ENCODE measurements around the gene ALG12.
"Not testable (repeated sequence)": the region's sequence is repeated elsewhere in the genome, so short reads cannot be mapped to it uniquely, and the experiment has no call there.

ALG12 gene

DNA sequence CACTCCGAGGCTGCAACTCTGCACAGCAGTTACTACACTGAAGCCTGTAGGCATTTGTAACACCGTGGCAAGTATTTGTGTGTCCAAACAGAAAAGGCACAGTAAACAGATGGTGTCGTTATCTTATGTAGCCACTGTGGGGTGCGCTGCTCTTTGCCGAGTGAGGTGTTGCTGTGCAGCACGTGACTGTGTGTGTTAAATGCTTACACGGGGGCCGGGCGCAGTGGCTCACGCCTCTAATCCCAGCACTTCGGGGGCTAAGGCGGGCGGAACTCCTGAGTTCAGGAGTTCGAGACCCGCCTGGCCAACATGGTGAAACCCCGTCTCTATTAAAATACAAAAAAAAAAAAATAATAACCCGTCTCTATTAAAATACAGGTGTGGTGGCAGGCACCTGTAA, 53.1 kb downstream of the ALG12 start:
- DNase-seq = no peak

DNA sequence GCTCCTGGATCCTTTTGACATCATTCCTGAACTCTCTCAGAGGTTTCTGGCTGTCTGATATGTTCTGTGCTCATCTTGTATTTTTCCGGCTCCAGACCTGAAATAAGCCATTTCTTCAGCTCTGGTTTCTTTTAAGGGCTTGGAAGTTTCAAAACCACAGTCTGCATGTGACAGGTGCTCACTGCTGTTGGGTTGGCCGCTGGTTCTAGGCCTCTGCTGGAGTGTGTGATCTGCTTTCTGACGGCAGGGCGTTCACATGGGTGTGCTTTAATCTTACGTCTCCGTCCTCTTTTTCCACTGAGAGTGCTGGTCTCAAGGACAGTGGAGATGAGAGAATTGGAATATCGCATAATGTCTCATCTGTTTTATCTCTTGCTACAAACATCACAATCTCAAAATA, 54.3 kb downstream of the ALG12 start:
- DNase-seq = no peak

GRCh38 chr22:49862496-49862776, 55.8 kb downstream of the ALG12 start:
- no peak for DNase-seq

GRCh38 chr22:49861642-49862495, 56.4 kb downstream of the ALG12 start:
- DNase-seq = no peak

DNA sequence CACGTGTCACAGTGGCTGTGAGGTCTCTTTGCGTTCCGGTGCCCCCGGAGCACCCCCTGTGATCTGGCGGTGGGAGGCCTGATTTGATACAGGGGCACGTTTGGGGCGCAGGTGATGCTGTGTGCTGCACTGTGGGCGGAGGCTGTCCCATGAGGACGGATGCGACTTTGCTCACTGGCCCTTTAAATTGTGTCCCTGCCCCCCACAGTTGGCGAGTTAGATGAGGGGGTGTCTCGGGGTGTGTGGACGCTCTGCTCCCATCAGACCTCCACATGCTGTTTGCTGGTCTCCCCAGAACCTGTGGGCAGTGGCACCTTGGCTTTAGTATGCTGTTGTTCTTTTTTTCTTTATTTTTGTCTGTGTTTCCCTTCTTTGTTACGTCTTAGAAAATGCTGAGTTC, 59.4 kb downstream of the ALG12 start:
- no peak for DNase-seq

DNA sequence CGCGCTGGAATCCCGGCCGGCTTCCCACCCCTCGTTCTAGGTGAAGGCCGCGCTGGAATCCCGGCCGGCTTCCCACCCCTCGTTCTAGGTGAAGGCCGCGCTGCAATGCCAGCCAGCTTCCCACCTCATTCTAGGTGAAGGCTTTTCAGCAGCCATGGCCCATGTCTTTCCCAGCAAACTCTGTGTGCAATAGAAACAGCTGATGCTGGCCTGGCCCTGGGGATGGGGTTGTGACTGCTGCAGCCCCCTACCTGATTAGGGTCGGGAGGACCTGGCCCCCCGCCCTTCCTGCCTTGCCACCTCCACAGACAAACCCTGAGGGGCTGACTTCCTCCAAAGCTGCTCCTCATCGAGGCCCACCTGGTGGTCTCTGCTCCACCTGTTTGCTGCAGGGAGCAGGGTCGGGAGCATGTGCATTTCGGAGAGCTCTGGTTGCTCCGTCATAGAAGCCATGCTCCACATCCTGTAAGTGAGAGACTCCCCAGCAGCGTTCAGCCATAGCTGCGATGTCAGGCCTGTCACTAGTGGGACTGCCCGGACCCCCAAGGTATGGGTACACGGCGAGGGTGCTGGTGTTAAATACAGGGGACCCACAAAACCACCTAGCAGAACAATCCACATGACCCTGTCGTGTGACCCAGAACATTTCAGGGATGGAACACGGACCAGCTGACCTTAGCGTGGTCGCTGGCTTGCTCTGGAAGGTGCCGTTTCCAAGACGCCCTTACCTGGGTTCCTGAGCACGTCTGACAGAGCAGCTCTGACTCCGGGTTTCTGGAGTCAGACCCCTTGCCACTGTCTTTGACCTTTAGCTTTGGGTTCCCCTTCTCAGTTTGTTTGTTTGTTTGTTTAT, 61.2 kb downstream of the ALG12 start:
- no peak for DNase-seq

DNA sequence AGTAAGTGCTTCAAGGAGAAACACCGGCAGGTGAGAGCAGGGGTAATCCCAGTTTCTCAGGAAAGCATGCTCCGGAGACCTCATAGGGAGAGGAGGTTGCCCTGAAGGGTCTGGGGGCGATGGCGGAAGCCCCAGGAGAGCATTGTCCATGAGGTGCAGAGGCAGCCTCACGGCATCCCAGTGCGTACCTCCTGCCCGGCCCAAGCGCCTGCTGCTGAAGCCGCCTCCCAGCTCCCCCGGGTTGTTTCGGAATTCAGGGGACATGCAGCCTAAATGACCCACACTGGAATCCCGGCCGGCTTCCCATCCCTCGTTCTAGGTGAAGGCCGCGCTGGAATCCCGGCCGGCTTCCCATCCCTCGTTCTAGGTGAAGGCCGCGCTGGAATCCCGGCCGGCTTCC, 61.9 kb downstream of the ALG12 start:
- DNase-seq = no peak

- DNase-seq = no peak
These were observed 62.9 kb downstream of the ALG12 start for GRCh38 chr22:49855251-49855911.

GRCh38 chr22:49853981-49854831, 64.0 kb downstream of the ALG12 start:
- DNase-seq = no peak

DNA sequence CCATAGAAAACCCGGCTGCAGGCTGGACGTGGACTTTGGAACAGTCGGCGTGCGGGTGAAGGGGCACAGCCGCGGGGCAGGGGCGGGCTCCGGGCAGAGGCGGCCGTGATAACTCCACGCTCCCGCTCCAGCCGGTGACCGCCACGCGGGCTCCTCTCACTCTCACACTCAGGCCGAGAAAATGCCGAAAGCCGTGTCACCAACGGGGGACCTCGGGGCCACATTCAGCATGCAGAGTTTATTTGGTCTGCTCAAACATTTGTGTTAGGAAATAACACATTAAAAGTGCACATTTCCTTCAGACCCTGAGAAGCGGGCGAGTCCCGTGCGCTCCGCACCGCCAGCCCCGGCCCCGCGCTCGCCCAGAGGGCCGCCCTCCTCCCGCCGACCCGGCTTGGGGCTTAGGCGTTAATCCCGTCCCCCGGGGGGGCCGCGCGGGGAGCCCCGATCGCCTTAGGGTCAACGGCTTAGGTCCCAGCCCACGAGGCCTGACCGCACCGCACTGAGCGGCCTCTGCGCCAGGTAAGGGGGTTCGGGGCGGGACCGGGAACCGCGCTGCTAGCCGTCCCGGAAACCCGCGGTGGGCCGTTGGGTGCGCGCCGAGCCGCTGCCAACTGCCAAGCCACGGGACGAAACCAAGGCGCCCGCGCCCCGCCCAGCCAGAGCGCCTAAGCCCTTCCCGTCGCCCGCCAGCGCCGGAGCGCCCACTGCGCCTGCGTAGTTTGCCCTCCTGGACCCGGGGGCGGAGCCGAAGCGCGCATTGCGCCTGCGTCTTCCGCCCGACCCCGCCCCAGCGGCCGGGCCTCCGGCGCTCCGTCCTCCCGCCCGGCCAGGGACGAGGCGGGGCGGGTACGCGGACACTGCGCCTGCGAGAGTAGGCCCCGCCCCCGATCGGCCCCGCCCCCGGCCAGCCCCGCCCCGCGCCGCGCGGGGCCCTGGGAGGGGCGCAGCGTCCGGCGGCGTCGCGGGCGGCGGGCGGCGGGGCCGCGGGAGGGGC, 65.0 kb downstream of the ALG12 start, which contains the start of gene ZBED4:
Gene ZBED4, plus strand, starts transcription at position 947 of the 997 bp plus-strand sequence. CDS start 29,819 bp downstream, outside the sequence.
- peak; percentile 96 for DNase-seq

DNA sequence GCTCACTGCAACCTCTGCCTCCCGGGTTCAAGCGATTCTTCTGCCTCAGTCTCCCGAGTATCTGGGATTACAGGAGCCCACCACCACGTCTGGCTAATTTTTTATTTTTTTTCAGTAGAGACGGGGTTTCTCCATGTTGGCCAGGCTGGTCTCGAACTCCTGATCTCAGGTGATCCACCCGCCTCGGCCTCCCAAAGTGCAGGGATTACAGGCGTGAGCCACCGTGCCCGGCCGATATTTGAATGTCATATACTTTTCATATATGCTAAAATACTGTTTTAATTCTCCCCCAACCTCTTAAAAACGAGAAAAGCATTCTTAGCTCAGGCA, 65.7 kb downstream of the ALG12 start:
- not testable (repeated sequence) for DNase-seq

GRCh38 chr22:49850959-49851802, 67.1 kb downstream of the ALG12 start:
- no peak for DNase-seq

Measured in GOT3 (cell line).